ELR (cell line): Measurements from ENCODE around the gene HACD2.
"Not testable (repeated sequence)": the region's sequence is repeated elsewhere in the genome, so short reads cannot be mapped to it uniquely, and the experiment has no call there.

Source experiments
- DNase-seq: peaks from one replicate; pipeline ENCODE4 v3.0.0-alpha.2; 2015; ENCODE audit warnings: low read depth

The HACD2 gene, protein sequence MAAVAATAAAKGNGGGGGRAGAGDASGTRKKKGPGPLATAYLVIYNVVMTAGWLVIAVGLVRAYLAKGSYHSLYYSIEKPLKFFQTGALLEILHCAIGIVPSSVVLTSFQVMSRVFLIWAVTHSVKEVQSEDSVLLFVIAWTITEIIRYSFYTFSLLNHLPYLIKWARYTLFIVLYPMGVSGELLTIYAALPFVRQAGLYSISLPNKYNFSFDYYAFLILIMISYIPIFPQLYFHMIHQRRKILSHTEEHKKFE

DNA sequence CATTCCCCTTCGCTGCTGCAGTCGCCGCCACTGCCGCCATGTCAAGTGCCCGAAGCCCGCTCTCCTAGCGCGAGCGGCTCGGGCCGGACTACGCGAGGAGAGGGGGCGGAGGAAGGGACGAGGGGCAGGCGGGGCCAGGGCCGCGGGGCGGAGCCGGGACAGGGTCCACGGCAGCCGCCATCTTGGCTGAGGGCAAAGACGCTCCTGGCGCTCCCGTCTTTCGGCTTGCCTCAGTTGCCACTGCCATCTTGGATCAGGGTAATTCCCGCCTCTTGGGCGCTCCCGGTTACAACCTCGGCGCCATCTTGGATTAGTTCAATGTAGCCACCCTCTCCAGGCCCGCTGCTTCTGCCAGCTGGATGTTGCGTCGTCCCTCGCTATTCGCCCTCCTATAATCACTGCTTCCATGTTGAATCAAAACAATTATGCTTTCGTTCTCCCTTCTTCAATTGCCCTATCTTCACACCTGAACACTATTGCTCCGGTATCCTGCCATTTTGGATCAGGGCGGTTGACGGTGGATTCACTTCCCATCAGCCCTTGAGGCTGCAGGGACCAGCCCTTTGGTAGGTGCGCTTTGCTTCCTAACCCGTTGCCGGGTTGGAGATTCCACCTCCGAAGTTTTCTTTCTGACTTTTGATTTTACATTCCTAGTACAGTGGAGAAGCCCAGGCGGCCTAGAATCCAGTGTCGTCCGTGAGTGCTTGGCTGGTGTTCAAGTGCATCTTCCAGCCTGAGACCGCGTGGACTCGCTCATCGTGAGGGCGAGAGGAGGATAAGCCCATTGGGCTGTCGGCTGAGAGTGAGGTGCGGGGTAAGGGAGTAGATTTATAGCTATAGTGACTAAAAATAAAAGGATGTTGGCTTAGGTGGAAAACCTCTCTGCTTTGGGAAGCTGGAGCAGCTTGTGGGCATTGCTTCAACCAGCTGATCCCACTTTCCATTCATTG is at the start of gene HACD2:
Gene HACD2, minus strand, starts transcription at position 66 of the 950 bp plus-strand sequence. Its CDS starts 26 bp downstream, at position 40.
- DNase-seq: peak; percentile 98

DNA sequence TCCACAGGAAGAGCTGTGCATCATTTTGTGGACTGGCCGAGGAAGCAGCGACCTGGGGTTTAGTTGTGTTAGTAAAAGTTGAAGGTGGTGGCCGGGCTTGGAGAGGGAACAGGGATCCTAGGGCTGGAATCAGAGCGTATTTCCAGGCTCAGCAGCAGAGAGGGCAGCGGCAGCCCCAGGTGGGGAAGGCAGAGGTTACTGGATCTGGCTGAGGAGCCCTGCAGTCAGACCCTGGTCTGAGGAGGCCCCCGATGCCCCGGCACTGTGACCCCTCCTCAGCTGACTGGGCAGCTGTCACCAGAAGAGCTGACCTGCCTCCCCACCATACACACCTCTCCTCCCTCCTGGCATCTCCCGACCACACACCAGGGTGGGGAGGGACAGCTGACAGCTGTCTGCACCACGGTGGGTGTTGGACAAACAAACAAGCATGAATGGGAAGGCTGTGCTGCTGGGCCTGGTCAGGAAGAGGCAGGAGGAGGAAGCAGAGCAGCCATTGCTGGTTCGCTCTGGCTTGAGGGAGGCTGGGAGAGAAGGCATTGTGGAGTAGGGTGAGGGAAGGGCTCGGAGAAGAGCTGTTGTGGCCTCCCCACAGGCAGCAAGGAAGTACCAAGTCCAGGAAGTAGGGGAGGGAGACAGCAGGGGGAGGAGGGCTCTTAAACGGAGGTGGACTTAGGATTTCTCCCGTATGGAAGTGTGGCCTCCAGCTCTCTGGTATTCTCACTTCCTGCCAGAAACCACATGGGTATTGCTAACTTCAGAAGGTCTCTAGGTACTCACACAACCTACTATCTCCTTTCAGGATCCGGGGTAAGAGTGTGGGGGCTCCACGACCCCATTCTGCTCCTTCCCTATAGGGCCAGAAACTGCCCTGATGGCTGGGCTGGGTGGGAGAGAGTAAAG is 49.5 kb upstream of the HACD2 start:
- peak; percentile 19 for DNase-seq

DNA sequence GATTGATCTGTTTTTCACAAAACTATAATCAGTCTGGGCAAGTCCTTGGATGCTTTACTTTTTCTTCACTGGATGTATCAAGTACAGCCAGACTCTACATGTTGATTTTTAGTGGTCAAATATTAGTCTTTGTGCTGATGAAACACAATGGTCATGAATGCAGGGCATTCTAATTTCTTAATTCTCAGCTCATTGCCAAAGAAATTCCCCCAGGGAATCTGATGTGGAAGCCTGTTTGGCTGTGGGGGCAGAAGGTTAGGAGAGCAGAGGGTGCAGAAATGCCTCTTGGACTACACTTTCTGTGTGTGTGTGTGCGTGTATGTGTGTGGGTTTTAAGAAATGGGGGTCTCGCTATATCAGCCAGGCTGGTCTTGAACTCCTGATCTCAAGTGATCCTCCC is 48.7 kb upstream of the HACD2 start:
- no peak for DNase-seq

DNA sequence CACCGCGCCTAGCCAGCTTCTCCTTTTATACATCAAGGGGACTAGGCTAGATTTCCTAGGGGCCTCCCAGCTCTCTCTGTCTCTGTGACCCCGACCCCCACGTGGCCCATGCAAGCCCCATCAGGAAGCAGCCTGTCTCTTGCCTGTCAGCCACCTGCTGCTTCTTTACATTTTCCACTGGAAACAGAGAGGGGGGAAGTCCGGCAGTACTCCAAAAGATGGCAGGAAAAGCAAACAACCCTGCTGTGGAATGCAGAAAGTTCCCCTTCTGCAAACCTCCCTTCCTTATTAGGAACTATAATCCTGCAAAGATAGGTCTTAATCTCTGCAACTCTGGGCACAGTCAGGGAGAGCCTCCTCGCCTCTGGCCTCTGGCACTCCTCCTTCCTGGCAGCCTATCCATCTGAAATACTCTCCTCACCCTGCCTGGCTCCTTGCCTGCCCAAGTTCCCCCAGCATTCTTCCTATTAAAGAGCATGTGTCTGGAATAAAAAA is 47.4 kb upstream of the HACD2 start:
- DNase-seq: no peak

DNA sequence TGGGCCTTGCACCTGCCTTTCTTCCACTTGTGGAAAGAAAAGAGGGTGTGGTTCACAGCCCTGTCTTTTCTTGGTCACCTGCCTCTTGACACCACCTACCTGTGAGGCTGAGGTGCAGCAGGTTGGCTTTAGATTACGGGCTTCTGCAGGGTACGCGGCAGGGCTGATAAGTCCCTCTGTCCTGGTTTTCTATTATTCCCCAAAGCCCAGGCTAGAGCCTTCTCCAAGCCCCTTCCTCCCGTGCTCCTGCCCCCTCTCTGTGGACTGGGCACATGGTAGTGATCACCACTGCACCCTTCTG is 44.8 kb upstream of the HACD2 start:
- DNase-seq: no peak

DNA sequence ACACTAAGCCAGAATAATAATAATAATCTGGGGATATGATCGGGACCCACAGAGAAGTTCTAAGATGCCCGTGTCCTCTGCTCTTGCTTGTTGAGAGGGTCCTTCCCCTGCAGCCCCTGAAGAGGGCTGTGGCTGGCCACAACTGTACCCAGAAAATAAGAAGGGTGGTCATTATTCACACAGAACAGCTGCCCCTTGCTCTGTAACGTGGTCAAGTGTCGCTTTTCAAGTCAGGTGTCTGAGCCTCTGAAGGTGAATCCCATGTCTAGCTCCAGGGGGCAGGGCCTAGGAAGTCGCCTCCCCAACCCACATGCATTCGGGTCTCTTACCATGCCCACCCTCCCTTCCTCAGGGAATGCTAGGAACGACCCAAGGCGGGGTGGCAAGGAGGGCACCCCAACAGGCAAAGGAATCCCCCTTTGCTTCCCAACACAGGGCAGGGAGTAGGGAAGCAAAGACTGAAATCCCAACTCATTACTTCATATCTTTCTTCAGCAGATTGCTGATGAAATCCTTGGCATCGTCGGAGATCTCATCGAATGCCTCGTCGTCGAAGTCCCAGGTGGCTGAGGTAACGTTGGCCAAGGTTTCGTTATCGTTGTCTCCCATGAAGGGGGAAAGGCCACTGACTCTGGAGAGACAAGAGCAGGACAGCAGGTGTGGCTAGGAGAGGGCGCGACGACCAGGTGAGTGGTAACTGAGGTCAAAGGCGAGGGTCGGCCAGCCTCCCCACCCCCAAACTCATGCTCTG is 44.3 kb upstream of the HACD2 start:
- DNase-seq: no peak

DNA sequence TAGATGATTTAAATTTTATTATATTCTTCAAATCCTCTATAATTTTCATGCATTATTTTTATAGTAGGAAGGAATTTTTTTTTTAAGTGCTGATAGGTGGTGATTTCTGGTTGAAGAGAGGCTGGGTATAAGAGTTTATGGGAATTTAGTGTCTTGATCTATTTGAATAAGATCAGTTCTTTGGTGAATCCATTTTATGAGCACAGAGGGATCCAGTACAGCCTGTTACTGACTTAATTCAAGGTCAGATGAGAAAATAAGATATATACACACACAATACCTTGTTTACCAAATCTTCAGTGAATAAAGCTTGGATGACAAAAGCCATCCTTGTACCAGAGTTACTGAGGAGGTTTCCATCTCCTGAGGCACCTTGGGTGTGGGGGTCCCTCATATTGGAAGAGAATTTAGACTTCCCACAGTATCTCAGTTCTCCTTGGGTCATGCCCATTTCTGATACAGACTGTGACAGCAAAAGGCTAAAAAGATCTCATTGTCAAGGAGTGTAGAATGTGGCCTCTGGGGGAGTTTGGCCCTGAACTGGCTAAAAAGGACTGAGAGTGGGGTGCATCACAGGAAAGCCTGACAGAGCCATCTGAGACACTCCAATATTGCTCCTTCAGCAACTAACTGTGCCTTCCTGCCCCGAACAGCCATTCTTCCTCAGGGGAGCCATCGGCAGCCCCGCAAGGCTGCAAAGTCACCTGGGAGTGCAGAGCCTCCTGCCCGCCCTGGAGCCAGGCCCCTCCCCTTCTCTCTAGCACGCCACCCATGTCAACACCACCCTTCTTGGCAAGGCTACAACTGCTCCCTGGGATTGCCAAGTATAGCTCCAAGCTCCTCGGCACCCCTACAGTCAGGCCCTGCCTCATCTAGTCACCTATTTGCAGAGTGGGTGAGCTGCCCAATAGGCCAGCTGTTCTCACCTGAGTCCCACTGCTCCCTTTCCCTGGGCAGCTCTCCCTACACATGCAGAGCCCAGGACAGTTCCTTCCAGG is 43.1 kb upstream of the HACD2 start:
- DNase-seq: no peak

DNA sequence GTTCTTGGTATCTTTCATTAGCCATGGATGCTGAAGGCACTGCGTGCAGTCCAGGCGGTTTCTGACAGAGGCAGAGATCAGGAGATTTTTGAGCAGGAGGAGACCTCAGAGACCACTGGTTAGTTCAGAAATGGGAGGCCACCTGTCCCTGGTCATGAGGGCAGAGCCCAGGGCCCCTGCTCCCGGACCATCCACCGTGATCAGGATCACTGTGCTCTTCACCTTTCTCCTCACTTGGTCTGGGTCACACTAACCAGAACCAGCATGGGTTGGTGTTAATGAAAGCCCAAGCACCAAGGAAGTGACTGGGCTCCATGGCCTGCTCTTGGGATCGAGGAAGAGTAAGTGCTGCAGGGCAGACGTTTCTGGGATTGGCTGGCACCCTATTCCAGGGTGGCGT is 42.0 kb upstream of the HACD2 start:
- no peak for DNase-seq

DNA sequence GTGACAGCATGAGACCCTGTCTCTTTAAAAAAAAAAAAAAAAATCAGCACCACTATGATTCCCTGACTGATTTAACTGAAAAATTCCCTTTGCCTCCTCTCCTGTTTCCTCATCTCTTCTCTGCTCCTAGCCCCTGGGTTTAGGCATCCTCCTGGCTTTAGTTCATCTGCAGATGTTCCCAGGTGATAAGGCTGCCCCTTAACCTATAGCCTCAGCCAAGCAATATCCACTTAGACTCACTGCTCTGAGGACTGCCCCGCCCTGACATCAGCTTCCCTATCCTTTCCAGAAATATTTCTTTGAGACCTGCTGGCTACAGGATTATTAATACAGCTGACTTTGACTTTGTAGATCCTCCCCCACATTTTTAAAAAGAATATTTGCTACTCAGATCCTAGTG is 39.4 kb upstream of the HACD2 start:
- DNase-seq: no peak

DNA sequence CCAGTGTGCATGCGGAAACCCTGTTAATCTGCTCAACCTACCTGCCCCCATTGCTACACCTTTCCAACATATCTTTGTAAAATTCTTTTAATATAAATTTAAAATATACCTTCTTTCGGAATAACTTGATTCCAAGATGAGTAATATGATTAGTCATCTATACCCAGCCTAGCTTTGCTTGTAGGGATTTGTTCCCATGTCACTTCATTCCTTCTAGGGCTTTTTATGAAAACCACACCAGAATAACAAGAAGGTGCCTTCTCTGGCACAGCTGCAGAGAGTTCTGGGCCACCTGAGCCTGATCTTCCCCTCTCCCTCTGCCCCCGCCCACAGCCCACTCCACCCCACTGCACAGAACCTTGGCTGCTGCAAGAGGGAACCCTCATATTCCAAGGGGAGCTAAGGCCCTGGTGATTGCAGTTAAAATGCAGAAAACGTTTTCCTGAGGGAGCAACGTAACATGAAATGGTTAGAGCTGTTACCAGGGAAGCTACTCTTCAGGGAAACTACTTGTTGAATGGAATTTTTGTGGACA is 38.6 kb upstream of the HACD2 start:
- peak; percentile 62 for DNase-seq

DNA sequence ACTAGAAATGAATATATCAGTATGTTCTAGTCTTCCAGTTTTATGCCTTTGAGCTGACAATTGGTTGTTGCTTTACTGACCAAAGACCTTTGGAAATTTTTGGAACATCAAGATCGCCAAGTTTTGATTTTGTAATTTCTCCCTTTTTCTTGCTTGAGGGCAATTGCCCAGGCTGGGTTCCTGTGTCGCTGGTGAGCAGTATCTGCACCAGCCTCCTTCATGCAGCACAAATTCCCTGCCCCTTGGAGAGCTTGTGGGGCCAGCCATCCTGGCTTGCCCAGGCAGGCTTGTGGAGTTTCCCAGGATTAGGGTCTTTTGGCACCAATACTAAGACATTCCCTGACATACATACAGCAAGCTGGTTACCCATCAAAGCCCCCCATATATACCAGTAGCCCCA is 37.9 kb upstream of the HACD2 start:
- DNase-seq: no peak

DNA sequence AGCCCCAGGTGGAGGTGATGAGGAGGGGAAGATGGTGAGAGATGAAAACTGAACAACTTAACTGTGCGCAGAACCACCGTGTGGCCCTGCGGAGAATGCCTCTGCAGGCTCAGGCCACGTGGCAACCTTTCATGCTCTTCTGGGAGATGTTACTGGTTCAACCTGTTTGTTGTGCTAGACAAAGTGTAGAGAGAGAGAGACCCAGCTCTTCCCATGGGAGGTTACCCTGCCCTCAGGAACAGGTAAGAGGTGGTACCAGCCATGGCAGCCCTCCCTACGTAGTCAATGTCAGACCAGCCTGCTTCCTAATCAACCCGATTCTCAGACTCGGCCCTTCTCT is 37.0 kb upstream of the HACD2 start:
- DNase-seq: no peak

DNA sequence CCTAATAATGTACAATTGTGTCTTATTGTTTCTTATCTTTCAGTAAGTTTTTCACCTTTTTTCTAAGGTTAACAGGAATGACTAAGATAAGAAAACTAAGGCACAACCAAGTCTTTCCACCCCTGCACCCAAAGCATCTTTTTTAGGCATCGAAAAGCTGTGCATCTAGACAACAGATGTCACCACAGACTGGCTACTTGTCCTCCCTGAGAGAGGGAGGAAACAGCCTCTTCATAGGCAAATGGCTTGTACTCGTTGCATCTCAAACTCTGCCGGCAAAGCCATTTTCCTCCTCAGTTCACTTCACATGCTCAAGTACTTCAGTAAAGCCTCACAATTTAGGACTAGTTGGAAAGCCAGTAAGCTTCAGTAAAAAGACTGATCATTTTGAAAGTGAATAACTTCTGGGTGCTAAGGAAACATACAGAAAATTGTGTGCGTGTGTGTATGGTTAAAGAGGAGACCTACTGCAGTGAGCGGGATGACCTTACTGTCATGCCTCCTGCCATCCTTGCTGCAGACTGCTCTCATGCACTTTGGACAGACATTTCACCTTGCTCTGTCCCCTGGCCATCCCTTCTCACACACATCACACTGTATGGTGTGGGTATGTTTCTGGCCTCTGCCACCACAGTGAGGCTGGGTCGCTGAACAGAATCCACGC is 36.5 kb upstream of the HACD2 start:
- DNase-seq: no peak

DNA sequence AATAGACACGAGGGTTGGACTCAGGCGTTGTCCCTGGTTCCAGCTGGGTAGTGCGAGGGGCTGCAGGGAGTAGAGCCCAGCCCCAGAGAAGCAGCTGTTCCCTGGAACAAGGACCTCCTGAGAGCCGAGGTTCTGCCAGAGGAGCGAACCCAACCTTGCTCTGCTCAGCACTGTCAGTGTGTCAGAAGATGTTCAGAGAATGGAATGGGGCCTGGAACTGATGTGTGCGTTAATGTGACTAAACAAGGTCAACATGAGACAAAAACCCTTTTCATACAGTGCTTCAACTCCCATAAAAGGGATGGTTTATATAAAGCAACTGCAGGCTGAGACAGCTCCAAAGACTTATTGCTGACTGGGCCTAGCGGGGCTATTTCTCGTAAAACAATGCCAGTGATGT is 35.5 kb upstream of the HACD2 start:
- no peak for DNase-seq

DNA sequence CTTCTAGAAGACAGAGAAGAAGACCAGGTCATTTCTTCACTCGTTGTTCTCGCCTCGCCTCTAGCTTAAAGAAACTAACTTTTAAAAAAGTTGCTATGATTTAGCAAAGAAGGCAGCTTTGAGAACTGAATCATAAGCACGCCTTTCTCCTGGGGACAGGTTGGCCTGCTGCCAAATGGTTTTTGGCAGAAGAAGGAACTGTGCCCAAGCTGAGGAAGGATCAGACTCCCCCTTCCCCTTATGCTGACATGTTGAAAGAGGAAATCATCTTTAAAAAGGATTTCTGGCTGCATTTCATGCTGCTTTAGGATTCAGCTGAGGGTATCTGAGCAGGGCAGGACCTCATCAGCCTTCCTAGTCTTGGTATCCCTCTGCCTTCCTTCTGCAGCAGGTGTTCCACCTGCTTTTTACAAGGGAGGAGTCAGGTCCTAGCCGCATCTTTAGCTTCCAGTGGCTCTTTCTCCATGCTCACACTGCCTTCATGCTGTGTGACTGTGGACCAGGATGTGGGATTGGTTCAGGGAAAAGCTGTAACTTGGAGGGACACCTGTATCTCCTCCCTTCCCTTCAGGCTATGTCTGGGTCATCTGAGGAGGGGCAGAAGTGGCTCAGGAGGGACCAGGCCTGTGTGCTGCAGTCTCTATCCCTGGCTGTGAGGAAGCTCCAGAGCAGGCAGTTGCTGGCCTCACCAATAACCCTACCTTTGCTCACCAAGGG is 34.1 kb upstream of the HACD2 start:
- DNase-seq: no peak

DNA sequence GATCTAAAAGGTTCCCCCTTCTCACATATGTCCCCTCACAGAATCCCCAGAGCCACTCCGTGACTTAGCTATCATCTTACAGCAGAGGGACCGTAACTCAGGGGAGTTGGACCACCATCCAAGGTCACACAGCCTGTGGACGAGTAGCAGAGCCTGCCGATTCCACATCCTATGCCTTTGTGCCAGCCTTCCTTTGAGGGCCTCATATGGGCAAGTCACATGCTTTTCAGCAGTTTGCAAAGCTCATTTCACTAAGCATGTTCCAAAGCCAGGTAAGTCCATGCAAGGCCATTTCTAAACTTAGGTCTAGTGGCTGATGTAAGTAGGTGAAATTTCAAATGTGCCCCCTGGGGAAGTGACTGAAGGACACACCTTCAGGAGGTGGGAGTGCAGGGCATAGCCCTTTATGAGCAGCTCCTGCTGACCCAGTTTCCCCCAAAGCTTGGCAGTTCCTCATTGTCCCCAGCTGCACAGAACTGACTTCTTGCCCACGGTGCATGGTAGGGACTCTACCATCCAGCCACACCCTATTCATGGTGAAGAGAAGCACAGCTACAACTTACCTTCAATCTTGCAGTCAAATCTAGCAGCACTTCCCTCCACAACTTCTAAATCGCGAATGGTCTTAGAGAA is 33.3 kb upstream of the HACD2 start:
- no peak for DNase-seq

DNA sequence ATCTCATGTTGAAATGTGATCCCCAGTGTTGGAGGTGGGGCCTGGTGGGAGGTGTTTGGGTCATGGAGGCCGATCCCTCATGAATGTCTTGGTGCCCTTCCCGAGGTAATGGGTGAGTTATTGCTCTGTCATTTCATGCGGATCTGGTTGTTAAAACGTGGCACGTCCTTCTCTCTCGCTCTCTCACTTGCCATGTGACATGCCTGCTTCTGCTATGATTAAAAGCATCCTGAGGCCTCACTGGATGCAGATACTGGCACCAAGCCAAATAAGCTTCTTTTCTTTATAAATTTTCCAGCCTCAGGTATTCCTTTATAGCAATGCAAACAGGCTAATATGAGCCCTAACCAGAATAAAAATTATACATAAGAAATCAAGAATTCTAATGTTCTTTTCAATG is 31.7 kb upstream of the HACD2 start:
- no peak for DNase-seq

DNA sequence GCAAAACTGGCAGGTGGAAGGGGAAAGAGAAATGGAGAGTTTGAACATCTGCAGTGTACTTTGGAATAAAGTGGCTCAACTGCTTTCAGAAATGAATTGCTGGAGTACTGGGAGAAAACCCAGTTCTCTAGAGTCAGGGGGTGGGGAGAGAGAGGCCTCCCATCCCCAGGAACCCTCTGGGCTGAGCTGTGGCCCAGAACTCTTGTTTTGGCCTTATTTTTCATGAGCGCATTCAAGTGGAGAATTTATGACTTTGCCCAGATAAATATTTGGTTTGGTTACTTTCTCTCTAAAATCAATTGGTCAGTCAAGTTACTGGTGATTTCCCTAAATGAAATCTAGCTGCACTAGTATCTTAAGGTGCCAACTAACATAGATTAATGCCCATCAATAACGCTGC is 28.7 kb upstream of the HACD2 start:
- no peak for DNase-seq

DNA sequence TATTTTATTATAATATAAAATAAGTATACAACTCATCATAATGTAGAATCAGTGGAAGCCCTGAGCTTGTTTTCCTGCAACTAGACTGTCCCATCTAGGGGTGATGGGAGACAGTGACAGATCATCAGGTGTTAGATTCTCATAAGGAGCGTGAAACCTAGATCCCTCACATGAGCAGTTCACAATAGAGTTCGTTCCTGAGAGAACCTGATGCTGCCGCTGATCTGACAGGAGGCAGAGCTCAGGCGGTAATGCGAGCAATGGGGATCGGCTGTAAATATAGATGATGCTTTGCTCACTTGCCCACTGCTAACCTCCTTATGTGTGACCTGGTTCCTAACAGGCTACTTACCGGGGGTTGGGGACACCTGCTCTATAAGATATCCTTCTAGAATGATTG is 26.8 kb upstream of the HACD2 start:
- not testable (repeated sequence) for DNase-seq
